PC-3 (cell line): ENCODE results near the gene KCNK5.

Source experiments
- CTCF ChIP-seq: fragments of 300-600 bp; sonication (generic); conservative IDR thresholded peaks from 2 replicates; pipeline ENCODE4 v1.5.1; 2017; ENCODE audit warnings: antibody characterized with exemption, low read depth, mild to moderate bottlenecking, low read length
- EZH2phosphoT487 ChIP-seq: fragments of 300-600 bp; sonication (generic); IDR thresholded peaks from 2 replicates; pipeline ENCODE4 v1.6.1; 2018; ENCODE audit warnings: mild to moderate bottlenecking, antibody characterized with exemption, low read length, borderline replicate concordance

DNA sequence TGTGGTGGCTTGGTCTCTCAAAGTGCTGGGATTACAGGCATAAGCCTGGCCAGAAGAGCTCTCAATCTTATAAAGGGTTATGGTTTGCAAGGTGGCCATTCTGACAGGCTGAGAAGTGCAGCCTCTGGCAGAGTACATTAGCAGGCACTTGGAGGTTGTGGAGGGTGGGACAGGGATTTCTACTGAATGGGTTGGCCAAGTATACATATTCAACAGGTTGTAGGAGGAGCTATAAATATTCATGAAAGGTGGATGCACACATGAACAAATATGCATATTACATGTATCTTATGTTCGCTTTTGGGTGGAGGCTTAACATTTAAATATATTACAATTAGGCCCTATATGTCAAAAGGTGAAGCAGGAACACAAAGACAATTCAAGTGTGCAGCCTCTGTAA is 20.0 kb upstream of the KCNK5 start:
- no peak for TF ChIP-seq CTCF
- TF ChIP-seq EZH2phosphoT487: no peak
